ENCODE results near the gene BLMH. TPM values are rescaled to one million over a fixed set of nuclear protein-coding genes. Genes with fewer than 3 reads are reported as not detected.

BLMH gene
- total RNA-seq, 1 experiment from 2014 or later = 28.3 TPM

DNA sequence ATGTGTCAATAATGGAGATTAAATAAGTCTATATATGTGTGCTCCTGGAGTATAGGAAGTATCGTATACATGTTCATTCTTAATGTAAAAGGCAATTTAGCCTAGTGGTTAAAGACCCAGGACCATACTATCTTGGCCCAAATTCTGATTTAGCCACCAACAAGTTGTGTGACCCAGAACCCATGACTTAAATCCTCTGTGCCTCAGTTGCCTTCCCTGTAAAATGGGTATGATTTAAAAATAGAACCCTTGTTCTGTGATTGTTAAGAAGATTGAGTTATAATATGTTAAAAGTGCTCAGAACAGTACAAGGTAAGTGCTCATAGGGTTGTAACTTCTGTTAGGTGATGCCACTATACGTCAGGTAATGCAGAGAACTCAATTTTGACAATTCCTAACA, 18.8 kb upstream of the BLMH start:
- CTCF ChIA-PET = no interaction called here

DNA sequence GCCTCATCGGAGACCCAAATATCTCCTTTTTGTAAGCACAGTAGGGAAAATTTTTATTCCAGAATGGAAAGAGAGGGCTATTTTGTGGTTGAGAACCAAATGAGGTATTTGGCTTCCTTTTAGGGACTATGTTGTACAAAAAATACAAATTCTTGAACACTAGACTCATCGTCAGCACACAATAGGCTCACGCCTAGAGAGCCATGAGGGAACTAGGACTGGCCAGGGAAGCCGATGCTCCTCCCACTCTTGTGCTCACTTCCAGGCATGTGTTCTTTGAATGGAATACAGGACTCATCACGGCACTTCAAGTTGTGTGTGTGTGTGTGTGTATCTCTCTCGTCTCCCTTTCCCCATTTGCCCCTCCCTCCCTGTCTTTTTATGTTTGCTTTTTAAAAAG, 17.8 kb upstream of the BLMH start:
- ChIA-PET POLR2A (no interaction called here), CTCF (interaction anchor here (0.6 kb wide), 1 partner anchor 214 kb away, joined by 4 read pairs; no protein-coding TSS in a partner anchor)
- H3K36me3 Mint-ChIP-seq (ENCODE audit: insufficient read depth, unreplicated experiment) = no peaks in the 10 kb centered on the region
- peaks cover 9% of the 10 kb centered on the region for H3K4me1 Mint-ChIP-seq (ENCODE audit: insufficient read depth, unreplicated experiment)
- H3K9me3 Mint-ChIP-seq (ENCODE audit: unreplicated experiment) = no peaks in the 10 kb centered on the region
- H3K4me3 Mint-ChIP-seq (ENCODE audit: unreplicated experiment) = no peak overlapping the region
- peaks cover 11% of the 10 kb centered on the region for H3K27me3 Mint-ChIP-seq (ENCODE audit: insufficient read depth, unreplicated experiment)
- no peak overlapping the region for H3K27ac Mint-ChIP-seq (ENCODE audit: low read depth, unreplicated experiment)
- intact Hi-C loops (cut with micrococcal nuclease) = no loop called here
- TF ChIP-seq, protein P1, sequence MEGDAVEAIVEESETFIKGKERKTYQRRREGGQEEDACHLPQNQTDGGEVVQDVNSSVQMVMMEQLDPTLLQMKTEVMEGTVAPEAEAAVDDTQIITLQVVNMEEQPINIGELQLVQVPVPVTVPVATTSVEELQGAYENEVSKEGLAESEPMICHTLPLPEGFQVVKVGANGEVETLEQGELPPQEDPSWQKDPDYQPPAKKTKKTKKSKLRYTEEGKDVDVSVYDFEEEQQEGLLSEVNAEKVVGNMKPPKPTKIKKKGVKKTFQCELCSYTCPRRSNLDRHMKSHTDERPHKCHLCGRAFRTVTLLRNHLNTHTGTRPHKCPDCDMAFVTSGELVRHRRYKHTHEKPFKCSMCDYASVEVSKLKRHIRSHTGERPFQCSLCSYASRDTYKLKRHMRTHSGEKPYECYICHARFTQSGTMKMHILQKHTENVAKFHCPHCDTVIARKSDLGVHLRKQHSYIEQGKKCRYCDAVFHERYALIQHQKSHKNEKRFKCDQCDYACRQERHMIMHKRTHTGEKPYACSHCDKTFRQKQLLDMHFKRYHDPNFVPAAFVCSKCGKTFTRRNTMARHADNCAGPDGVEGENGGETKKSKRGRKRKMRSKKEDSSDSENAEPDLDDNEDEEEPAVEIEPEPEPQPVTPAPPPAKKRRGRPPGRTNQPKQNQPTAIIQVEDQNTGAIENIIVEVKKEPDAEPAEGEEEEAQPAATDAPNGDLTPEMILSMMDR (IDR thresholded peaks at IDR 0.05; ENCODE audit: unreplicated experiment) = no peak
- BruUV-seq (replicated peaks) = no TSS peak
- no peak for DNase-seq (ENCODE audit: unreplicated experiment)

More for the DNA sequence above, 18.8 kb upstream of the BLMH start:
- TF ChIP-seq, protein P1 (IDR thresholded peaks at IDR 0.05; ENCODE audit: unreplicated experiment) = no peak
- Mint-ChIP-seq H3K27me3 (ENCODE audit: insufficient read depth, unreplicated experiment) (peaks cover 8% of the 10 kb centered on the region), H3K9me3 (ENCODE audit: unreplicated experiment) (no peaks in the 10 kb centered on the region), H3K4me3 (ENCODE audit: unreplicated experiment) (no peak overlapping the region), H3K4me1 (ENCODE audit: insufficient read depth, unreplicated experiment) (peaks cover 13% of the 10 kb centered on the region), H3K27ac (ENCODE audit: low read depth, unreplicated experiment) (no peak overlapping the region), H3K36me3 (ENCODE audit: insufficient read depth, unreplicated experiment) (no peaks in the 10 kb centered on the region)
- POLR2A ChIA-PET = no interaction called here
- no peak for DNase-seq (ENCODE audit: unreplicated experiment)
- BruUV-seq (replicated peaks) = no TSS peak
- intact Hi-C loops (cut with micrococcal nuclease) = no loop called here

DNA sequence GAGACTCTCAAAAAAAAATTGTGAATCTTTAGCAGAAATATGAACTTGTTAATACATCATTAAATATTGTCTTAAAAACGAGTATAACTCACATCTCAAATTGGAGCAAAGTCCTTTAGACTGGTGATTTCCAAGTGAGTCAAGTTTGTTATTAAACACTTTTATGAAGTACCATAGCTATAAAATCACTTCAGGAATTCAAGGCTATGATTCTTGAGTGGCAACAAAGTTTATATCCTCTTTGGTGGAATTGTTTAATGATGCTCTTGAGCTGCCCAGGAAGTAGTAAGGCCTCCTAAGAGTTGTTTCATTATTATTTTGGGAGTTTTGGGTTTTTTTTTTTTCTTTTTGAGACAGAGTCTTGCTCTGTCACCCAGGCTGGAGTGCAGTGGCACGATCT, 16.7 kb upstream of the BLMH start:
- ChIA-PET POLR2A (no interaction called here), CTCF (interaction anchor here (0.6 kb wide), 1 partner anchor 866 kb away, joined by 3 read pairs; no protein-coding TSS in a partner anchor)
- Mint-ChIP-seq H3K36me3 (ENCODE audit: insufficient read depth, unreplicated experiment) (no peaks in the 10 kb centered on the region), H3K9me3 (ENCODE audit: unreplicated experiment) (no peaks in the 10 kb centered on the region), H3K4me3 (ENCODE audit: unreplicated experiment) (no peak overlapping the region), H3K27ac (ENCODE audit: low read depth, unreplicated experiment) (no peak overlapping the region), H3K27me3 (ENCODE audit: insufficient read depth, unreplicated experiment) (peaks cover 11% of the 10 kb centered on the region), H3K4me1 (ENCODE audit: insufficient read depth, unreplicated experiment) (peaks cover 9% of the 10 kb centered on the region)
- no peak for DNase-seq (ENCODE audit: unreplicated experiment)
- TF ChIP-seq, protein P1 (IDR thresholded peaks at IDR 0.05; ENCODE audit: unreplicated experiment) = no peak
- BruUV-seq (replicated peaks) = no TSS peak
- intact Hi-C loops (cut with micrococcal nuclease) = no loop called here

DNA sequence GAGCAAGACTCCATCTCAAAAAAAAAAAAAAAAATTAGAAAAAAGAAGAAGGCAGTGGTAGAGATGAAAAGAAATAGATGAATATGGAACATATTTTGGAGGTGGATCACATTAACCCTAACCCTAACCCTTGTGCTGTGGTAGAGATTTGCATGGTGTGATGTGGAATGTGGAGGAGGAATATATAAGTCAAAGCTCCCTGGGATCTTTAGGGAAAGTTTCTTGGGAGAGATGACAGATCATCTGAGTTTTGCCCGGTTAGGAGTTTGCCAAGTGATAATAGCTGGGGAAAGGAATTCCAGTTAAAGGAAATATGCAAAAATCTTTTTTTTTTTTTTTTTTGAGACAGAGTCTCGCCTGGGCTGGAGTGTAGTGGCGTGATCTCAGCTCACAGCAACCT, 13.0 kb upstream of the BLMH start:
- POLR2A ChIA-PET = no interaction called here
- Mint-ChIP-seq H3K4me3 (ENCODE audit: unreplicated experiment) (no peak overlapping the region), H3K27me3 (ENCODE audit: insufficient read depth, unreplicated experiment) (peaks cover 11% of the 10 kb centered on the region), H3K36me3 (ENCODE audit: insufficient read depth, unreplicated experiment) (no peaks in the 10 kb centered on the region), H3K9me3 (ENCODE audit: unreplicated experiment) (peaks cover 7% of the 10 kb centered on the region), H3K27ac (ENCODE audit: low read depth, unreplicated experiment) (no peak overlapping the region), H3K4me1 (ENCODE audit: insufficient read depth, unreplicated experiment) (no peaks in the 10 kb centered on the region)
- CTCF ChIA-PET = no interaction called here
- intact Hi-C loops (cut with micrococcal nuclease) = no loop called here
- no peak for DNase-seq (ENCODE audit: unreplicated experiment)
- BruUV-seq (replicated peaks) = no TSS peak
- TF ChIP-seq, protein P1 (IDR thresholded peaks at IDR 0.05; ENCODE audit: unreplicated experiment) = no peak

Data from MCF 10A (cell line).